Stromal cell of bone marrow (primary cell): Measurements from ENCODE around the gene CFAP251.
"Not testable (repeated sequence)": the region's sequence is repeated elsewhere in the genome, so short reads cannot be mapped to it uniquely, and the experiment has no call there.

Experiments
- DNase-seq: peaks from one replicate; pipeline ENCODE4 v3.0.0-alpha.2; 2012; ENCODE audit warnings: low read depth

The CFAP251 gene

GRCh38 chr12:121905746-121906145 lies 12.6 kb upstream of the CFAP251 start:
- no peak for DNase-seq

GRCh38 chr12:121908702-121909101 lies 9.7 kb upstream of the CFAP251 start:
- no peak for DNase-seq

GRCh38 chr12:121911824-121912585 lies 6.4 kb upstream of the CFAP251 start:
- DNase-seq: no peak

GRCh38 chr12:121915841-121916321 lies 2.5 kb upstream of the CFAP251 start:
- DNase-seq: no peak

DNA sequence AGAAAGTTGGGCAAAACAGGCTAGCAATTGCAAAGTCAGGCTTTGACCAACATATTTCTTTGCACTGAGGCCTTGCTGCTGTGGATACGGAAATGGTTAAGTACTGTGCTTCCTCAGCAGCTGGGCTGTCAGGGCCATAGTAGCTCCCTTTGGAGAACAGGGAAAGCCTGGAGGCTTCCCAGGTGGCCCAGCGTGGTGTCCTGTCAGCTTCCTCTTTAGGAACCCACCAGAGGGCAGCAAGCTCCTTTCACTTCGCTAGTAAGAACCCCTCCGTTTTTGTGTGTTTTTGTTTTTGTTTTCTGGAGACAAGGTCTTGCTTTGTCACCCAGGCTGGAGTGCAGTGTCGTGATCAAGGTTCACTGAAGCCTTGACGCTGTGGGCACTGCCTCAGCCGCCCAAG lies 1.7 kb upstream of the CFAP251 start:
- no peak for DNase-seq

GRCh38 chr12:121918679-121919038 lies 267 bp downstream of the CFAP251 start:
- DNase-seq: no peak

- DNase-seq: no peak
Observed at GRCh38 chr12:121921066-121921465, 2.7 kb downstream of the CFAP251 start.

DNA sequence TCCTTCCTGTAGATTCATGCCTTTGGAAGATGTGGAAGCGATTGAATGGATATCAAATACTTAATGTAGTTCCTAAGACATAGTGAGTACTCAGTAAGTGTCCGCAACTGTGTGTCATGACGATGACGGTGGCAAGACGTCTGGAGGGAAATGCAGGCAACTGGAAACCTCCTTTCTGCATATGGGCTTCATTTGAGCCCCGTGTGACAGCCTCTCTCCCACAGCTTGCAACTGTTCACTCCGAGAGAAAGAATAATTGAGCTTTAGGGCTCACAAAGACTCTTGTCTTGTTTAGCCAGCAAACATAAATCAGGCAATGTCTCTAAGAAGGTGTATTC lies 6.9 kb downstream of the CFAP251 start:
- DNase-seq: peak; percentile 48

- DNase-seq: no peak
Observed at GRCh38 chr12:121926874-121927706, 8.7 kb downstream of the CFAP251 start.

- no peak for DNase-seq
Observed at GRCh38 chr12:121927813-121928212, 9.4 kb downstream of the CFAP251 start.

DNA sequence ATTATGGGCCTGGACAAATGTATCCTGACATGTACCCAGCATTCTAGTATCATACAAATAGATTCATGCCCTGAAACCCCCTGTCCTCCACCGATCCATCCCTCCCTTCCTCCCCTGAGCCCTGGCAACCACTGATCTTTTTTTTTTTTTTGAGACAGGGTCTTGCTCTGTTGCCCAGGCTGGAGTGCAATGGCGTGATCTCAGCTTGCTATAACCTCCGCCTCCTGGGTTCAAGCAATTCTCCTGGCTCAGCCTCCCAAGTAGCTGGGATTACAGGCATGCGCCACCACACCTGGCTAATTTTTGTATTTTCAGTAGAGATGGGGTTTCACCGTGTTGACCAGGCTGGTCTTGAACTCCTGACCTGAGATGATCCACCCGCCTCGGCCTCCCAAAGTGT lies 11.2 kb downstream of the CFAP251 start:
- not testable (repeated sequence) for DNase-seq

DNA sequence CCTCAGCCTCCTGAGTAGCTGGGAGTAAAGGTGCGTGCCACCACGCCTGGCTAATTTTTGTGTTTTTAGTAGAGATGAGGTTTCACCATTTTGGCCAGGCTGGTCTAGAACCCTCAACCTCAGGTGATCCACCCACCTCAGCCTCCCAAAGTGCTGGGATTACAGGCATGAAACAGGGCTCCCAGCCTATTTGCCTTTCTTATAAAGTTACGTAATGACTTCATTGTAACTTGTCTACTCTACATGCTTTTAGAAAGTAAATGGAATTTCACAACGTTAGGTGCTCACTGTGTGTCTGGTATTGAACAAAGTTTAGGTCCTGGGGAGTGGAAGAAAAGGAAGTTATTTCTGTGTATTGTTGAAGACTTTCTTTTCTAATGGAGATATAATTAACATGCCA lies 12.5 kb downstream of the CFAP251 start:
- no peak for DNase-seq

DNA sequence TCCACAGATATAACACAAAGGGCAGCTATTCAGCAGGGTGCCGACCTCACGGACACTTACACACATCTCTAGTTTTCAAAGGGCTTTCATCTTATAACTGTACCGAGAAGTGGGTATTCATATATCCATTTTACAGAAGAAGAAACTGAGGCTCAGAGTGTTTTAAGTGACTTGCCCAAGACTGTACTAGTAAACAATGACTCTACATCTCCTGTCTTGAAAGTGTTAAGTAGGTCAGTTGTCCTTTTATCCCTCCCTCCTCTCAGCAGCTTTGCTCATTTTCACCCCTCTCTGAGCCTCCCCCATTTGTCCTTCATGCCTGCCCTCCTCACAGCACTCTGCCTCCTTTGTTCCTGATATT lies 13.8 kb downstream of the CFAP251 start:
- no peak for DNase-seq

GRCh38 chr12:121932914-121933521 lies 14.6 kb downstream of the CFAP251 start:
- no peak for DNase-seq

DNA sequence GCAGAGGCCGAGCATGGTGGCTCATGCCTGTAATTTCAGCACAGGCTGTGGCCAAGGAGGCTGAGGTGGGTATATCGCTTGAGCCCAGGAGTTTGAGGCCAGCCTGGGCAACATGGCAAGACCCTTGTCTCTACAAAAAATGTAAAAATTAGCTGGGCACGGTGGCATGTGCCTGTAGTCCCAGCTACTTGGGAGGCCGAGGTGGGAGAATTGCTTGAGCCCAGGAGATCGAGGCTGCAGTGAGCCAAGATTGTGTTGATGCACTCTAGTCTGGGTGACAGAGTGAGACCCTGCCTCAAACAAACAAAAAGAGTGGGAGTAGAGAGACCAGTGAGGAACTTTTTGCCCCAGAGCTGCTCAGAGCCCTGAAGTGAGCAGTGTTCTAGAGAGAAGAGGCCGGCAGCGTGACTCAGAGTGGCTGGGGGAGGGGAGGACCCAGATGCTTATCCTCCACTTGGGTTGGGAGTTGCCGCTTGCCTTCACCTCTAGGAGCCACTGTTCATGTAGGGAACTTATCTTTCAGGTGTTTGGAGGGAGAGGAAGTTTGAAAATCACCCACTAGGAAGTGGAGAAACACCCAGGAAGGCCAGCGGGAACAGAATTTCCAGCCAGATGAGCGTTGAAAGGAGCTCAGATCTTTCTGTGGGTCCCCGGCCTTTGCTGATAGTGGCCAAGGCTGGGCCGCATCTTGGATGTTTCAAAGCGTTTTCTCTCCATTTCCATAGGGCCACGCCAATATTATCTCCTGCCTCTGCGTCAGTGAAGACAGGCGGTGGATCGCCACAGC lies 15.3 kb downstream of the CFAP251 start:
- DNase-seq: no peak

GRCh38 chr12:121934309-121934664 lies 15.9 kb downstream of the CFAP251 start:
- DNase-seq: no peak

DNA sequence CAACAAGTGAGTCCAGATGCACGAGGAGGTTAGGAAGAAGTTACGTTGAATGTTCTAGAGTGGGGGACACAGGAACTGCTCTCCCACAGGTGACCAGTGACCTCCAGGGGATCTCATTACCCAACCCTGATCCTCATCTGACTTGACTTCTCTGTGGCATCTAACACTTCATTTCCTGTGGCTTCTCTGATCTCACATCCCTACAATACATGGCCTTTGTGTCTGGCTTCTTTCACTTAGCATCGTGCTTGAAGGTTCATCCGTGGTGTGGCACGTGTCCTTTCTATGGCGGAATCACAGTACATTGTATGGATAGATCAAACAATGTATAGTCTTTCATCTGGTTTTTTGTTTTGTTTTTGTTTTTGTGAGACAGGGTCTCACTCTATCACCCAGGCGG lies 19.3 kb downstream of the CFAP251 start:
- DNase-seq: no peak

DNA sequence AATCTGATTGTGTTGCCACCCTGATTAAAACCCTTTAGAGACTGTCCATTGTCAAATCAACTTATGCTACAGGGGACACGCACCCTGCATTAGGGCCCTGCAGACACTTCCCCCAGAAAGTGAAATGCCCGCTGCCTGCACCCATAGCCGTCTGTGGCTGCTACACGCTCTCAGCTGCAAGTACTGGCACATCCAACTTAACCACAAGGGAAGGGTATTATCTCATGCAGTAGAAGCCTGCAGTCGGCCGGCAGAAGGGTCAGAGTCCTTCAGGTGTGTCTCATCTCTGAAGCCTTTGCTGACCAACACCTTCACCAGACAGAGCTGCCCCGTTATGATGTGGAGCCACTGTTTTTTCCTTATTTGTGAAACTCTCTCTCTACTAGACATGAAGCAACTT lies 20.8 kb downstream of the CFAP251 start:
- no peak for DNase-seq

DNA sequence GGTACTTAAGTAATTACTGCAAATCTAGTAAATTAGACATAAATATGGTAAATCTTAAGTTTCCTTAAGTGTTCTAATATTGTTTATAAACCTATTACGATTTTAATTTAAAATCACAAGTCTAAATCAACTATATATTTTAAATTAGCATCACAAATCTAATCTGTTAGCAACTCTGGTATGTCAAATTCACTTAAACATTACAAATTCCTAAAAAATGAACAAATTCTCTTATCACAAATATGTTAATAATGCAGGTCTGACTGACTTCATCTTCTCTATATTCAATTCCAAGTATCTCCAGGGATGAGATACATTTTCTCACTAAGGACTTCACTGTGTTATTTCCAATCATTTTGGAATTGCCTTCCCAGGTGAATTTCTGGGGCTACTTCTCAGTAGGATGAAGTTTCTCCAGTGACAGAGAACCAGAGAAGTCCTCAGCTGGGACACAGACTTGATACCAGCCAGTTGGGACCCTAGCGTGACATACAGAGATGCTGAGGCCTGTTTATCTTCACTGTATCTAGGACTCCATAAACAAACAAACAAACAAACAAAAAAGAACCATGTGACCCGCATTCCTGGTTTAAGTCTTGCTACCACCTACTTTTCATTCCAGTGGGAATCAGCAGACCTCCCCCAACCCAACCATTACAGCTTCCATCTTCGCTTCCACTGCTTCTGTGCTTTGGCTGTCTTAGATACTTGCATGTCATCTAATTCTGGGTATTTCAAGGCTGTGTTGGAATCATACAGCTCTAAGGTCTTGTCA lies 21.8 kb downstream of the CFAP251 start:
- no peak for DNase-seq

DNA sequence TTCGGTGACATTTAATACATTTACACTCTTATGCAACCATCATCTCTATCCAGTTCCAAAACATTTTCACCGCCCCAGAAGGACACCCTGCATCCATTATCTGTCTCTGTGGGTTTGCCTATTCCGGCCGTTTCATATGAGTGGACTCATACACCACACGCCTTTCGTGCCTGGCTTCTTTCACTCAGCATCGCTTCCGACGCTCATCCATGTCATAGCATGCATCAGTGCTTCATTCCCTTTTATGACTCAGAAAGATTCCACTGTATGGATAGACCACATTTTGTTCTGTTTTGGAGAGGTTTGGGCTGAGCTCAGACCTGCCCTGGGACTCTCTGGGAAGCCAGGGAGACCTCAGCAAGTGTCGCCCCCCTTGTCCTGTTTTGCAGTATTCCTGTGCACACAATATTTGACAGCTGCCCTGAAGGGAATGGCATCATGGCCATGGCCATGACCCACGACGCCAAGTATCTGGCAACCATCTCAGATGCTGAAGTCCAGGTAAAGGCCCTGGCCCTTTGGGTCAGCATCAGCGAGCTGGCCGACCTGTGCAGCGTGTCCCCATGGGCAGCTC lies 23.8 kb downstream of the CFAP251 start:
- DNase-seq: no peak

DNA sequence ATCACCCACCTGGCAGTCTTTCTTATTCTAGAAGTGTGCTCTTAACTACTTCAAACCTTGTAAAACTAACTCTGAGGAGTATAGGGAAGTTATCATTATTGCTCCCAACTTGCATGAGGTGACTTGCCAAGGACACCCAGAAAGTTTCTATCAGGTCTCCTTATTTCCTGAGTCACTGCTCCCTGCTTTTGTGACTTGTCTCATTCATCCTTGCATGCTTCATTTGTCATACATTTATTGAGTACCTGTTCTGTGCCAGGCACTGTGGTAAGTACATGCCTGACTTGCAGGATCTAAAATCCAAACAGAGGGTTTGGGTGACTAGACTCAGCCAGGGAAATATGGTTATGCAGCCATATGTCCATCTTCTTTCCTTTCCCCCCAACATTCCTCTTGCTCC lies 25.5 kb downstream of the CFAP251 start:
- no peak for DNase-seq
